ENCODE measurements around the gene KDM4B. TPM values are rescaled to one million over a fixed set of nuclear protein-coding genes. Genes with fewer than 3 reads are reported as not detected.
"Not testable (repeated sequence)": the region's sequence is repeated elsewhere in the genome, so short reads cannot be mapped to it uniquely, and the experiment has no call there.

KDM4B gene
- total RNA-seq, 1 experiment from 2014 or later, result 43.7 TPM

GRCh38 chr19:5157186-5157585 is 188.3 kb downstream of the KDM4B start:
- Histone ChIP-seq H3T11ph (ENCODE audit: low read length) (no peak overlapping the region), H2BK20ac (ENCODE audit: low read depth, low read length, poor library complexity, severe bottlenecking) (no peak overlapping the region), H3K4ac (ENCODE audit: low read depth, low read length) (no peak overlapping the region), H3K4me1 (ENCODE audit: insufficient read depth, low read length) (no peaks in the 10 kb centered on the region), H3K23ac (ENCODE audit: insufficient read length, low read depth, low read length) (no peak overlapping the region), H2BK5ac (ENCODE audit: insufficient read length, low read length) (no peak overlapping the region), H2AFZ (ENCODE audit: low read length) (no peak overlapping the region), H3K27me3 (ENCODE audit: insufficient read depth, low read length) (no peaks in the 10 kb centered on the region), H3K9me3 (ENCODE audit: control insufficient read depth, low read depth, low read length) (no peaks in the 10 kb centered on the region), H3K14ac (ENCODE audit: insufficient read depth, low read length) (no peak overlapping the region), H4K20me1 (ENCODE audit: control insufficient read depth, insufficient read depth, insufficient read length) (no peaks in the 10 kb centered on the region), H4K91ac (ENCODE audit: insufficient read length, low read depth, low read length) (no peak overlapping the region), H3K79me1 (ENCODE audit: insufficient read depth, low read depth, low read length, poor library complexity, severe bottlenecking) (no peaks in the 10 kb centered on the region), H2BK12ac (ENCODE audit: insufficient read length, low read depth, low read length) (no peak overlapping the region), H3K27ac (ENCODE audit: insufficient read length, low read depth, low read length) (no peak overlapping the region), H2BK120ac (ENCODE audit: low read depth, low read length, poor library complexity, severe bottlenecking) (no peak overlapping the region), H3K23me2 (ENCODE audit: insufficient read length, low read depth, low read length, poor library complexity, severe bottlenecking) (no peaks in the 10 kb centered on the region), H3K18ac (ENCODE audit: insufficient read length, low read depth, low read length) (no peak overlapping the region), H3K79me2 (ENCODE audit: insufficient read depth, low read length) (no peaks in the 10 kb centered on the region), H3K9ac (ENCODE audit: extremely low read depth, insufficient read length, low read length) (no peak overlapping the region), H3K4me2 (ENCODE audit: insufficient read depth, insufficient read length, low read length) (no peak overlapping the region), H3K56ac (ENCODE audit: insufficient read length, low read depth, low read length) (no peak overlapping the region), H4K8ac (replicated peaks; ENCODE audit: insufficient read length, low read depth, low read length) (no peak overlapping the region), H2BK15ac (ENCODE audit: low read depth, low read length) (no peak overlapping the region), H4K5ac (ENCODE audit: insufficient read length, low read depth, low read length) (no peak overlapping the region), H2AK5ac (ENCODE audit: insufficient read length, low read length) (no peak overlapping the region)
- Mint-ChIP-seq H3K27me3 (ENCODE audit: low read depth) (peaks cover 23% of the 10 kb centered on the region), H3K9me3 (peaks cover 28 to 29% of the 10 kb centered on the region in 2 experiments), H3K27ac (no peak overlapping the region), H3K4me3 (no peak overlapping the region), H3K4me1 (peaks cover 18 to 49% of the 10 kb centered on the region in 2 experiments), H3K36me3 (ENCODE audit: insufficient read depth in 1 of 3, low read depth in 3 of 3) (peaks cover 15 to 38% (median 21%) of the 10 kb centered on the region in 3 experiments)
- no peak for TF ChIP-seq CTCF (conservative IDR thresholded peaks at IDR 0.05)
- no peak for DNase-seq
- WGBS (ENCODE audit: extremely low coverage, insufficient read length, low lambda C conversion rate), result no CpG with 5 or more reads among the region's 4 CpGs

- H4K8ac ChIP-seq (replicated peaks; ENCODE audit: insufficient read length, low read depth, low read length); H3K4me2 ChIP-seq (ENCODE audit: insufficient read depth, insufficient read length, low read length); H4K20me1 ChIP-seq (ENCODE audit: control insufficient read depth, insufficient read depth, insufficient read length); H3K79me2 ChIP-seq (ENCODE audit: insufficient read depth, low read length); H3K23me2 ChIP-seq (ENCODE audit: insufficient read length, low read depth, low read length, poor library complexity, severe bottlenecking); H3K27ac Mint-ChIP-seq; H2BK12ac ChIP-seq (ENCODE audit: insufficient read length, low read depth, low read length); H3K4ac ChIP-seq (ENCODE audit: low read depth, low read length); H3K4me1 ChIP-seq (ENCODE audit: insufficient read depth, low read length); H3K23ac ChIP-seq (ENCODE audit: insufficient read length, low read depth, low read length); H2BK15ac ChIP-seq (ENCODE audit: low read depth, low read length); H4K5ac ChIP-seq (ENCODE audit: insufficient read length, low read depth, low read length); H2AFZ ChIP-seq (ENCODE audit: low read length); H3K18ac ChIP-seq (ENCODE audit: insufficient read length, low read depth, low read length); H3K9ac ChIP-seq (ENCODE audit: extremely low read depth, insufficient read length, low read length); H3K27ac ChIP-seq (ENCODE audit: insufficient read length, low read depth, low read length); H2BK5ac ChIP-seq (ENCODE audit: insufficient read length, low read length); H3T11ph ChIP-seq (ENCODE audit: low read length); H3K14ac ChIP-seq (ENCODE audit: insufficient read depth, low read length); H4K91ac ChIP-seq (ENCODE audit: insufficient read length, low read depth, low read length); DNase-seq; H3K4me3 Mint-ChIP-seq; H2BK20ac ChIP-seq (ENCODE audit: low read depth, low read length, poor library complexity, severe bottlenecking); H3K9me3 ChIP-seq (ENCODE audit: control insufficient read depth, low read depth, low read length); H2BK120ac ChIP-seq (ENCODE audit: low read depth, low read length, poor library complexity, severe bottlenecking); H2AK5ac ChIP-seq (ENCODE audit: insufficient read length, low read length); H3K56ac ChIP-seq (ENCODE audit: insufficient read length, low read depth, low read length); H3K79me1 ChIP-seq (ENCODE audit: insufficient read depth, low read depth, low read length, poor library complexity, severe bottlenecking); H3K27me3 ChIP-seq (ENCODE audit: insufficient read depth, low read length): not testable (repeated sequence)
- Mint-ChIP-seq H3K4me1 (peaks cover 27 to 51% of the 10 kb centered on the region in 2 experiments), H3K9me3 (peaks cover 34 to 36% of the 10 kb centered on the region in 2 experiments), H3K36me3 (ENCODE audit: insufficient read depth in 1 of 3, low read depth in 3 of 3) (peaks cover 17 to 47% (median 21%) of the 10 kb centered on the region in 3 experiments), H3K27me3 (ENCODE audit: low read depth) (peaks cover 23% of the 10 kb centered on the region)
- WGBS (ENCODE audit: extremely low coverage, insufficient read length, low lambda C conversion rate), result no CpG with 5 or more reads among the region's 7 CpGs
Observed at GRCh38 chr19:5158549-5159134, 189.7 kb downstream of the KDM4B start.
